Activated CD8-positive, alpha-beta T cell treated with anti-CD3 and anti-CD28 coated beads for 36 hours (primary cell): ENCODE results near the gene GSTM2. TPM values are rescaled to one million over a fixed set of nuclear protein-coding genes. Genes with fewer than 3 reads are reported as not detected.

Experiments used
- ATAC-seq: fragments of 200-7000 bp; cut with Tn5 transposase; one replicate; pipeline ENCODE4 v1.10.0; 2021; ENCODE audit warnings: mild to moderate bottlenecking, moderate library complexity
- CTCF ChIA-PET: fragments of 350-600 bp; sonication (Branson Sonifier 250); formaldehyde crosslinking; loops from one replicate; lab custom pipeline; 2021; ENCODE audit warnings: antibody characterized with exemption; lab: Charles Lee
- POLR2A ChIA-PET: fragments of 350-600 bp; sonication (Branson Sonifier 250); formaldehyde crosslinking; loops from one replicate; lab custom pipeline; 2021; ENCODE audit warnings: antibody characterized with exemption; lab: Charles Lee
- DNase-seq: peaks from one replicate; pipeline ENCODE4 v3.0.0-alpha.2; 2020
- H3K27ac Mint-ChIP-seq: one replicate; pipeline ENCODE4 v1.8.0; 2021; ENCODE audit warnings: mild to moderate bottlenecking, mixed read lengths
- H3K27me3 Mint-ChIP-seq: one replicate; pipeline ENCODE4 v1.8.0; 2021; ENCODE audit warnings: mixed read lengths
- H3K36me3 Mint-ChIP-seq: one replicate; pipeline ENCODE4 v1.8.0; 2021; ENCODE audit warnings: low read depth, mixed read lengths
- H3K4me1 Mint-ChIP-seq: one replicate; pipeline ENCODE4 v1.8.0; 2021; ENCODE audit warnings: low read depth, mixed read lengths
- H3K4me3 Mint-ChIP-seq: one replicate; pipeline ENCODE4 v1.8.0; 2021; ENCODE audit warnings: mild to moderate bottlenecking, moderate library complexity, mixed read lengths
- H3K9me3 Mint-ChIP-seq: one replicate; pipeline ENCODE4 v1.8.0; 2021; ENCODE audit warnings: mixed read lengths
- CTCF ChIP-seq: fragments of 200-600 bp; IDR thresholded peaks from one replicate; pipeline ENCODE4 v1.8.0; 2022; ENCODE audit warnings: antibody characterized with exemption, mild to moderate bottlenecking
- intact Hi-C: fragments of 100-400 bp; cut with micrococcal nuclease; formaldehyde crosslinking; loops from one replicate; pipeline ENCODE4 v1.10.0; 2022
- total RNA-seq, 2 experiments: library from RNA; stranded (reverse); gene quantifications; one replicate each; pipeline ENCODE4 v1.2.3, GENCODE V29; 2021

Gene GSTM2
- total RNA-seq, 2 experiments from 2014 or later = 13.6 to 16.2 TPM

GRCh38 chr1:109620841-109621286 is 47.0 kb upstream of the GSTM2 start:
- TF ChIP-seq CTCF = no peak
- Mint-ChIP-seq H3K36me3 (peaks cover 9% of the 10 kb centered on the region), H3K27ac (peak overlapping the region; percentile 93), H3K4me1 (peaks cover 58% of the 10 kb centered on the region), H3K9me3 (no peaks in the 10 kb centered on the region), H3K27me3 (no peaks in the 10 kb centered on the region), H3K4me3 (peak overlapping the region; percentile 88)
- DNase-seq = peak; percentile 99
- intact Hi-C loops = loop anchor here (5.0 kb wide), 1 partner anchor 74 kb away; the partner anchor contains the start of gene GNAI3
- ATAC-seq = peak; percentile 87
- CTCF ChIA-PET = interaction anchor here (0.6 to 5.9 kb wide), 8 partner anchors 9 to 364 kb away, joined by 3 to 33 read pairs (median 8); partner anchors contain the start of genes AHCYL1 and GNAI3
- POLR2A ChIA-PET = interaction anchor here (1.0 to 3.8 kb wide), 6 partner anchors 13 to 170 kb away, joined by 4 to 26 read pairs (median 4); partner anchors contain the start of gene GNAI3

- CTCF ChIA-PET = interaction anchor here (1.0 to 3.6 kb wide), 2 partner anchors 18 to 76 kb away, joined by 5 to 23 read pairs; no protein-coding TSS in a partner anchor
- no peak for ATAC-seq
Observed at GRCh38 chr1:109621379-109622136, 46.3 kb upstream of the GSTM2 start.

GRCh38 chr1:109622137-109622892 is 45.5 kb upstream of the GSTM2 start:
- Mint-ChIP-seq H3K27ac (peak overlapping the region; percentile 93), H3K36me3 (peaks cover 16% of the 10 kb centered on the region), H3K9me3 (no peaks in the 10 kb centered on the region), H3K4me1 (peaks cover 43% of the 10 kb centered on the region), H3K4me3 (peak overlapping the region; percentile 88), H3K27me3 (no peaks in the 10 kb centered on the region)
- ATAC-seq = no peak
- no peak for TF ChIP-seq CTCF
- DNase-seq = no peak
- intact Hi-C loops = loop anchor here (5.0 kb wide), 1 partner anchor 75 kb away; the partner anchor contains the start of gene GNAI3
- POLR2A ChIA-PET = interaction anchor here (0.9 to 3.8 kb wide), 3 partner anchors 16 to 166 kb away, joined by 3 to 26 read pairs (median 3); partner anchors contain the start of gene GNAI3
- CTCF ChIA-PET = interaction anchor here (1.0 to 3.6 kb wide), 2 partner anchors 17 to 77 kb away, joined by 5 to 23 read pairs; no protein-coding TSS in a partner anchor

More at GRCh38 chr1:109621379-109622136, 46.3 kb upstream of the GSTM2 start:
- peaks cover 16% of the 10 kb centered on the region for H3K36me3 Mint-ChIP-seq
- no peak for TF ChIP-seq CTCF
- no peaks in the 10 kb centered on the region for H3K27me3 Mint-ChIP-seq
- peak overlapping the region; percentile 88 for H3K4me3 Mint-ChIP-seq
- no peaks in the 10 kb centered on the region for H3K9me3 Mint-ChIP-seq
- H3K4me1 Mint-ChIP-seq = peaks cover 51% of the 10 kb centered on the region
- intact Hi-C loops = loop anchor here (5.0 kb wide), 1 partner anchor 74 kb away; the partner anchor contains the start of gene GNAI3
- POLR2A ChIA-PET = interaction anchor here (0.9 to 3.8 kb wide), 2 partner anchors 73 to 166 kb away, joined by 3 to 26 read pairs; partner anchors contain the start of gene GNAI3
- H3K27ac Mint-ChIP-seq = peak overlapping the region; percentile 93
- DNase-seq = peak; percentile 54

- intact Hi-C loops = loop anchor here (5.0 kb wide), 1 partner anchor 76 kb away; the partner anchor contains the start of gene GNAI3
- peaks cover 39% of the 10 kb centered on the region for H3K4me1 Mint-ChIP-seq
Observed at GRCh38 chr1:109622895-109623294, 45.0 kb upstream of the GSTM2 start.

More at GRCh38 chr1:109622895-109623294, 45.0 kb upstream of the GSTM2 start:
- H3K4me3 Mint-ChIP-seq = peak overlapping the region; percentile 88
- DNase-seq (no peak), ATAC-seq (no peak)
- ChIA-PET POLR2A (interaction anchor here (0.9 to 1.5 kb wide), 2 partner anchors 16 to 165 kb away, joined by 3 read pairs; no protein-coding TSS in a partner anchor), CTCF (interaction anchor here (3.6 kb wide), 1 partner anchor 78 kb away, joined by 23 read pairs; no protein-coding TSS in a partner anchor)
- H3K9me3 Mint-ChIP-seq = no peaks in the 10 kb centered on the region
- H3K27ac Mint-ChIP-seq = peak overlapping the region; percentile 34
- no peak for TF ChIP-seq CTCF
- H3K27me3 Mint-ChIP-seq = no peaks in the 10 kb centered on the region
- peaks cover 20% of the 10 kb centered on the region for H3K36me3 Mint-ChIP-seq
